Measurements from ENCODE around the gene ZNRF3.

The ZNRF3 gene

GRCh38 chr22:28983788-28984441, 100.5 kb downstream of the ZNRF3 start:
- no peak for TF ChIP-seq CTCF (IDR thresholded peaks at IDR 0.05)
- Histone ChIP-seq H3K27ac (no peak overlapping the region), H3K4me3 (no peak overlapping the region)
- DNase-seq (ENCODE audit: low spot score) = no peak

GRCh38 chr22:28984482-28985158, 101.2 kb downstream of the ZNRF3 start:
- H3K27ac ChIP-seq = no peak overlapping the region
- no peak for TF ChIP-seq CTCF (IDR thresholded peaks at IDR 0.05)
- H3K4me3 ChIP-seq = no peak overlapping the region
- no peak for DNase-seq (ENCODE audit: low spot score)

- Histone ChIP-seq H3K27ac (no peak overlapping the region), H3K4me3 (no peak overlapping the region)
- DNase-seq (ENCODE audit: low spot score) = no peak
- TF ChIP-seq CTCF (IDR thresholded peaks at IDR 0.05) = no peak
These were observed 102.4 kb downstream of the ZNRF3 start for GRCh38 chr22:28985581-28986290.

- Histone ChIP-seq H3K4me3 (no peak overlapping the region), H3K27ac (no peak overlapping the region)
- no peak for DNase-seq (ENCODE audit: low spot score)
- no peak for TF ChIP-seq CTCF (IDR thresholded peaks at IDR 0.05)
These were observed 103.0 kb downstream of the ZNRF3 start for GRCh38 chr22:28986366-28986765.

- TF ChIP-seq CTCF (IDR thresholded peaks at IDR 0.05) = no peak
- H3K4me3 ChIP-seq = no peak overlapping the region
- H3K27ac ChIP-seq = no peak overlapping the region
- no peak for DNase-seq (ENCODE audit: low spot score)
These were observed 105.1 kb downstream of the ZNRF3 start for GRCh38 chr22:28988457-28988856.

GRCh38 chr22:28989035-28989464, 105.7 kb downstream of the ZNRF3 start:
- no peak for DNase-seq (ENCODE audit: low spot score)
- no peak for TF ChIP-seq CTCF (IDR thresholded peaks at IDR 0.05)
- Histone ChIP-seq H3K27ac (no peak overlapping the region), H3K4me3 (no peak overlapping the region)
